T-helper 2 cell treated with Interferon-gamma antibody and Interleukin-4, amounts not matched to agents 100 ng/mL and 5 ng/mL, for 36 hours (primary cell): Measurements from ENCODE around the gene DPEP2. TPM values are rescaled to one million over a fixed set of nuclear protein-coding genes. Genes with fewer than 3 reads are reported as not detected.
"Not testable (repeated sequence)": the region's sequence is repeated elsewhere in the genome, so short reads cannot be mapped to it uniquely, and the experiment has no call there.

ENCODE experiments used
- intact Hi-C: fragments of 100-400 bp; cut with micrococcal nuclease; formaldehyde crosslinking; loops from one replicate; pipeline ENCODE4 v1.15.1; 2023
- total RNA-seq: library from RNA; stranded (reverse); gene quantifications from 2 replicates; pipeline ENCODE4 v1.2.3, GENCODE V29; 2022

DPEP2 gene
- total RNA-seq, 1 donor from 2014 or later = 14.8 TPM

- intact Hi-C loops = no loop called here
Observed at GRCh38 chr16:67977469-67978227, 21.6 kb downstream of the DPEP2 start.

- intact Hi-C loops = no loop called here
Observed at GRCh38 chr16:67977005-67977404, 22.3 kb downstream of the DPEP2 start.

GRCh38 chr16:67976205-67976604 is 23.1 kb downstream of the DPEP2 start:
- intact Hi-C loops = no loop called here

- intact Hi-C loops = no loop called here
Observed at GRCh38 chr16:67975321-67976105, 23.8 kb downstream of the DPEP2 start.

- intact Hi-C loops = not testable (repeated sequence)
Observed at GRCh38 chr16:67972285-67972684, 27.0 kb downstream of the DPEP2 start.

- intact Hi-C loops = no loop called here
Observed at GRCh38 chr16:67971111-67971510, 28.2 kb downstream of the DPEP2 start.

GRCh38 chr16:67969254-67970039 is 29.8 kb downstream of the DPEP2 start:
- intact Hi-C loops = loop anchor here (2.0 kb wide), 1 partner anchor 53 kb away; the partner anchor contains the start of genes DDX28 and DUS2

GRCh38 chr16:67968400-67969253 is 30.7 kb downstream of the DPEP2 start, which contains the start of gene SLC12A4:
Gene SLC12A4, minus strand, starts transcription at chr16:67968637. Its CDS starts 84 bp downstream, at chr16:67968553.
- intact Hi-C loops = loop anchor here (1.0 to 2.0 kb wide), 3 partner anchors 32 to 75 kb away; partner anchors contain the start of genes DDX28, DUS2, PSKH1 and PSMB10

GRCh38 chr16:67967958-67968399 is 31.3 kb downstream of the DPEP2 start:
- intact Hi-C loops = loop anchor here (1.0 to 2.0 kb wide), 3 partner anchors 32 to 75 kb away; partner anchors contain the start of genes DDX28, DUS2, PSKH1 and PSMB10

GRCh38 chr16:67967183-67967957 is 31.9 kb downstream of the DPEP2 start:
- intact Hi-C loops = no loop called here

- intact Hi-C loops = no loop called here
Observed at GRCh38 chr16:67966549-67967182, 32.6 kb downstream of the DPEP2 start.

- intact Hi-C loops = no loop called here
Observed at GRCh38 chr16:67965668-67966548, 33.4 kb downstream of the DPEP2 start.

GRCh38 chr16:67964477-67965131 is 34.7 kb downstream of the DPEP2 start:
- intact Hi-C loops = no loop called here

- intact Hi-C loops = no loop called here
Observed at GRCh38 chr16:67963662-67964321, 35.5 kb downstream of the DPEP2 start.

GRCh38 chr16:67963292-67963661 is 36.0 kb downstream of the DPEP2 start:
- intact Hi-C loops = no loop called here

GRCh38 chr16:67962135-67962534 is 37.1 kb downstream of the DPEP2 start:
- intact Hi-C loops = no loop called here

- intact Hi-C loops = no loop called here
Observed at GRCh38 chr16:67961551-67961957, 37.7 kb downstream of the DPEP2 start.
